Measurements from ENCODE around the gene CSRNP3.

Gene CSRNP3

GRCh38 chr2:165443511-165443910 lies 26.0 kb upstream of the CSRNP3 start:
- CTCF ChIA-PET: no interaction called here
- TF ChIP-seq ELF4 (IDR thresholded peaks at IDR 0.05): no peak
- no peak for TF ChIP-seq HDGF (IDR thresholded peaks at IDR 0.05; ENCODE audit: borderline replicate concordance)
- TF ChIP-seq FOXM1 (IDR thresholded peaks at IDR 0.05; ENCODE audit: borderline replicate concordance): no peak
- TF ChIP-seq NFRKB (IDR thresholded peaks at IDR 0.05): no peak
- no peak for TF ChIP-seq ZNF384 (IDR thresholded peaks at IDR 0.05)
- no peak for DNase-seq (ENCODE audit: extremely low spot score)
- POLR2A ChIA-PET: no interaction called here

- no peak for DNase-seq (ENCODE audit: extremely low spot score)
- TF ChIP-seq FOXK2 (IDR thresholded peaks at IDR 0.05): no peak
- no peak for TF ChIP-seq TARDBP (IDR thresholded peaks at IDR 0.05)
- TF ChIP-seq CTBP1 (IDR thresholded peaks at IDR 0.05; ENCODE audit: borderline replicate concordance): no peak
- TF ChIP-seq PKNOX1 (IDR thresholded peaks at IDR 0.05): no peak
- no peak for TF ChIP-seq L3MBTL2 (conservative IDR thresholded peaks at IDR 0.05)
- no peak for TF ChIP-seq ELF4 (IDR thresholded peaks at IDR 0.05)
- no peak for TF ChIP-seq ZNF384 (IDR thresholded peaks at IDR 0.05)
- no peak for TF ChIP-seq NFRKB (IDR thresholded peaks at IDR 0.05)
- no peak for TF ChIP-seq BHLHE40 (IDR thresholded peaks at IDR 0.05; ENCODE audit: borderline replicate concordance)
- no peak for TF ChIP-seq FOXM1 (IDR thresholded peaks at IDR 0.05; ENCODE audit: borderline replicate concordance)
- no peak for TF ChIP-seq SUZ12 (IDR thresholded peaks at IDR 0.05)
- no peak for TF ChIP-seq ARNT (IDR thresholded peaks at IDR 0.05)
- TF ChIP-seq HDGF (IDR thresholded peaks at IDR 0.05; ENCODE audit: borderline replicate concordance): no peak
- TF ChIP-seq SP1 (IDR thresholded peaks at IDR 0.05): no peak
- no peak for TF ChIP-seq LEF1 (IDR thresholded peaks at IDR 0.05; ENCODE audit: borderline replicate concordance)
- no peak for TF ChIP-seq FOXA1 (IDR thresholded peaks at IDR 0.05)
- CTCF ChIA-PET: no interaction called here
- POLR2A ChIA-PET: interaction anchor here (1.8 kb wide), 1 partner anchor 21 kb away, joined by 5 read pairs; the partner anchor contains the start of gene CSRNP3
These were observed 21.1 kb upstream of the CSRNP3 start for GRCh38 chr2:165448406-165448805.

- POLR2A ChIA-PET: interaction anchor here (1.8 kb wide), 1 partner anchor 19 kb away, joined by 5 read pairs; the partner anchor contains the start of gene CSRNP3
- TF ChIP-seq SP1 (IDR thresholded peaks at IDR 0.05) (no peak), CTBP1 (IDR thresholded peaks at IDR 0.05; ENCODE audit: borderline replicate concordance) (no peak), PKNOX1 (IDR thresholded peaks at IDR 0.05) (no peak), FOXM1 (IDR thresholded peaks at IDR 0.05; ENCODE audit: borderline replicate concordance) (no peak), FOXK2 (IDR thresholded peaks at IDR 0.05) (no peak), FOXA1 (IDR thresholded peaks at IDR 0.05) (no peak)
- DNase-seq (ENCODE audit: extremely low spot score): no peak
- CTCF ChIA-PET: no interaction called here
These were observed 19.3 kb upstream of the CSRNP3 start for GRCh38 chr2:165450156-165450555.

GRCh38 chr2:165452327-165452726 lies 17.2 kb upstream of the CSRNP3 start:
- ChIA-PET POLR2A (no interaction called here), CTCF (no interaction called here)
- no peak for TF ChIP-seq ZNF384 (IDR thresholded peaks at IDR 0.05)
- TF ChIP-seq SUZ12 (IDR thresholded peaks at IDR 0.05): no peak
- TF ChIP-seq FOXM1 (IDR thresholded peaks at IDR 0.05; ENCODE audit: borderline replicate concordance): no peak
- no peak for TF ChIP-seq TARDBP (IDR thresholded peaks at IDR 0.05)
- TF ChIP-seq ELF4 (IDR thresholded peaks at IDR 0.05): no peak
- no peak for TF ChIP-seq PKNOX1 (IDR thresholded peaks at IDR 0.05)
- TF ChIP-seq FOXK2 (IDR thresholded peaks at IDR 0.05): no peak
- no peak for TF ChIP-seq NFRKB (IDR thresholded peaks at IDR 0.05)
- TF ChIP-seq FOXA1 (IDR thresholded peaks at IDR 0.05): no peak
- no peak for TF ChIP-seq BHLHE40 (IDR thresholded peaks at IDR 0.05; ENCODE audit: borderline replicate concordance)
- TF ChIP-seq LEF1 (IDR thresholded peaks at IDR 0.05; ENCODE audit: borderline replicate concordance): no peak
- no peak for TF ChIP-seq SP1 (IDR thresholded peaks at IDR 0.05)
- no peak for TF ChIP-seq ARNT (IDR thresholded peaks at IDR 0.05)
- TF ChIP-seq CTBP1 (IDR thresholded peaks at IDR 0.05; ENCODE audit: borderline replicate concordance): no peak
- TF ChIP-seq HDGF (IDR thresholded peaks at IDR 0.05; ENCODE audit: borderline replicate concordance): no peak
- DNase-seq (ENCODE audit: extremely low spot score): no peak

GRCh38 chr2:165453561-165454094 lies 15.9 kb upstream of the CSRNP3 start:
- POLR2A ChIA-PET: no interaction called here
- TF ChIP-seq ZNF384 (IDR thresholded peaks at IDR 0.05) (no peak), TARDBP (IDR thresholded peaks at IDR 0.05) (no peak), FOXM1 (IDR thresholded peaks at IDR 0.05; ENCODE audit: borderline replicate concordance) (no peak), CTBP1 (IDR thresholded peaks at IDR 0.05; ENCODE audit: borderline replicate concordance) (no peak), SUZ12 (IDR thresholded peaks at IDR 0.05) (no peak), L3MBTL2 (conservative IDR thresholded peaks at IDR 0.05) (no peak), NFRKB (IDR thresholded peaks at IDR 0.05) (no peak), ARNT (IDR thresholded peaks at IDR 0.05) (no peak), FOXK2 (IDR thresholded peaks at IDR 0.05) (no peak), SP1 (IDR thresholded peaks at IDR 0.05) (no peak), PKNOX1 (IDR thresholded peaks at IDR 0.05) (no peak), LEF1 (IDR thresholded peaks at IDR 0.05; ENCODE audit: borderline replicate concordance) (no peak)
- no peak for DNase-seq (ENCODE audit: extremely low spot score)
- CTCF ChIA-PET: no interaction called here

- ChIA-PET CTCF (no interaction called here), POLR2A (no interaction called here)
- DNase-seq (ENCODE audit: extremely low spot score): no peak
- no peak for TF ChIP-seq SUZ12 (IDR thresholded peaks at IDR 0.05)
- TF ChIP-seq HDGF (IDR thresholded peaks at IDR 0.05; ENCODE audit: borderline replicate concordance): no peak
- TF ChIP-seq SP1 (IDR thresholded peaks at IDR 0.05): no peak
These were observed 14.6 kb upstream of the CSRNP3 start for GRCh38 chr2:165454905-165455304.

Data from HEK293T (cell line).